Lower lobe of right lung (tissue), 2 donors: ENCODE results near the gene NRN1. TPM values are rescaled to one million over a fixed set of nuclear protein-coding genes. Genes with fewer than 3 reads are reported as not detected.
"Not testable (repeated sequence)": the region's sequence is repeated elsewhere in the genome, so short reads cannot be mapped to it uniquely, and the experiment has no call there.

Source experiments
- ATAC-seq, 2 donors: fragments of 200-7000 bp; cut with Tn5 transposase; one replicate each; pipeline ENCODE4 v1.9.1; 2020 to 2022; ENCODE audit warnings: mild to moderate bottlenecking in 2 of 2, moderate library complexity in 2 of 2
- DNase-seq: peaks from one replicate; pipeline ENCODE4 v3.0.0-alpha.2; 2020
- H3K27ac ChIP-seq: fragments of 200-600 bp; one replicate; pipeline ENCODE4 v1.8.0; 2022
- H3K27me3 ChIP-seq: fragments of 200-600 bp; one replicate; pipeline ENCODE4 v1.8.0; 2022; ENCODE audit warnings: low read depth
- H3K36me3 ChIP-seq: fragments of 200-600 bp; one replicate; pipeline ENCODE4 v1.8.0; 2022; ENCODE audit warnings: mild to moderate bottlenecking
- H3K4me1 ChIP-seq: fragments of 200-600 bp; one replicate; pipeline ENCODE4 v1.8.0; 2022
- H3K4me3 ChIP-seq: fragments of 200-600 bp; one replicate; pipeline ENCODE4 v1.8.0; 2022; ENCODE audit warnings: mild to moderate bottlenecking
- H3K9me3 ChIP-seq: fragments of 200-600 bp; one replicate; pipeline ENCODE4 v1.8.0; 2022
- intact Hi-C: fragments of 100-400 bp; cut with DNase I; formaldehyde crosslinking; loops from one replicate; pipeline ENCODE4 v1.11.0; 2022
- total RNA-seq: library from RNA; stranded (reverse); fragmentation: NEBNext Ultra II Directional; extraction: Animal tissue kit (Norgen Biotek cat#: 25700); gene quantifications from one replicate; pipeline ENCODE4 v1.2.1, GENCODE V29; 2021
- TF ChIP-seq, protein P1 (sequence below): fragments of 200-600 bp; IDR thresholded peaks from one replicate; pipeline ENCODE4 v1.8.0; 2022; ENCODE audit warnings: antibody characterized with exemption, mild to moderate bottlenecking
- donor health status: DM: no; HTN: yes; CAD: no; lungs with severe emphysema.

NRN1 gene
- total RNA-seq, 1 donor from 2014 or later, result 15.0 TPM

DNA sequence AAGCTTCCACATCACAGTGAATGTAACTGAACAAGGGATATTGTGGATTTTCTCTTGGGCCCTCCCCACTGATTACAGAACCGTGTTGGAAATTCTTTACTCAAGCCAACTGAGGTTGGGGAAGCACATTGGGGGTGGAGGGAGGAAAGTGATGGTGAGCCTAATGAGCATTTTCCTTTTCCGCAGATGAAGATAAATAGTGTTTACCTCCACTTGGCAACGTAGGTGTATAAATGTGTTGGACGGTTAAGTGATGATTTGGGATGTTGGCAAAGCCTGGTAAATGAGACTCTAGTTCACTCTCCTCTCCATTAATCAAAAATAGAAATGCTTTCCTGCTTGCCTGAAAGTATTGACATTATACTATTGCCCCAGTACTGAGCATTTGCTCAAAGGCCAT is 27.1 kb upstream of the NRN1 start:
- intact Hi-C loops, result no loop called here
- TF ChIP-seq, protein P1, sequence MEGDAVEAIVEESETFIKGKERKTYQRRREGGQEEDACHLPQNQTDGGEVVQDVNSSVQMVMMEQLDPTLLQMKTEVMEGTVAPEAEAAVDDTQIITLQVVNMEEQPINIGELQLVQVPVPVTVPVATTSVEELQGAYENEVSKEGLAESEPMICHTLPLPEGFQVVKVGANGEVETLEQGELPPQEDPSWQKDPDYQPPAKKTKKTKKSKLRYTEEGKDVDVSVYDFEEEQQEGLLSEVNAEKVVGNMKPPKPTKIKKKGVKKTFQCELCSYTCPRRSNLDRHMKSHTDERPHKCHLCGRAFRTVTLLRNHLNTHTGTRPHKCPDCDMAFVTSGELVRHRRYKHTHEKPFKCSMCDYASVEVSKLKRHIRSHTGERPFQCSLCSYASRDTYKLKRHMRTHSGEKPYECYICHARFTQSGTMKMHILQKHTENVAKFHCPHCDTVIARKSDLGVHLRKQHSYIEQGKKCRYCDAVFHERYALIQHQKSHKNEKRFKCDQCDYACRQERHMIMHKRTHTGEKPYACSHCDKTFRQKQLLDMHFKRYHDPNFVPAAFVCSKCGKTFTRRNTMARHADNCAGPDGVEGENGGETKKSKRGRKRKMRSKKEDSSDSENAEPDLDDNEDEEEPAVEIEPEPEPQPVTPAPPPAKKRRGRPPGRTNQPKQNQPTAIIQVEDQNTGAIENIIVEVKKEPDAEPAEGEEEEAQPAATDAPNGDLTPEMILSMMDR, result no peak
- no peak for ATAC-seq
- Histone ChIP-seq H3K27ac (no peak overlapping the region), H3K4me1 (no peaks in the 10 kb centered on the region), H3K27me3 (no peaks in the 10 kb centered on the region), H3K9me3 (no peaks in the 10 kb centered on the region), H3K36me3 (no peaks in the 10 kb centered on the region), H3K4me3 (no peak overlapping the region)
- no peak for DNase-seq

DNA sequence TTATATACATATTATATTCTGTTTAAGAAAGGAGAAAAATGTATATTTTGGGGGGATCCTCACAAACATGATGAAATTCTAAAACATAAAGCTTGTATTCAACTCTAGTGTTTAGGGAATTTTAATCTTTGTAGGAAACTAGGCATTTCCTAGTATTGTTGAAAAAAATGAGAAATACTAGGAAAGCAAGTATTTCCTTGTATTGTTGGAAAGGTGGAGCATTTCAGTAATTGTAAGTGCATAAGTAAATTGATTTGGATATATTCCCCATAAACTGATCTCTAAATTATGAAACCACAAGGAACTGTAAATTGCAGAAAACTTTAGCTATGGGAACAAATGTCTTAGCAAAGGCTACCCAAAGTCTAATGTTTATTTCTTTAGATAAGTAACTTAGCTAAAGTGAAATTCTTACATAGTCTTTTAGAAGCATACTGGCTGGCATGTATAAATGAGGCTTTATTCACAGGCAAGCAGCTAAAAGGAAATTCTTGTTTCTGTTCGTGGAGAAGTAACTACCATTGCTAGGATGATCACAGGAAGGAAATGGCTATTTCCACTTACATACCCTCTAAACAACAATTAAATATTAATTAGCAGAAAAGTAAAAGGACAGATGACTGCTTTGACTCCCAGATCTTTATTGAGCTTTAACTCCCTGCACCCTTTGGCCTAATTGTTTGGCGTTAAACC is 19.9 kb upstream of the NRN1 start:
- no peaks in the 10 kb centered on the region for H3K36me3 ChIP-seq
- ATAC-seq (no peak), DNase-seq (no peak)
- no peaks in the 10 kb centered on the region for H3K4me1 ChIP-seq
- H3K4me3 ChIP-seq, result no peak overlapping the region
- peaks cover 4% of the 10 kb centered on the region for H3K27me3 ChIP-seq
- no peaks in the 10 kb centered on the region for H3K9me3 ChIP-seq
- no peak overlapping the region for H3K27ac ChIP-seq
- TF ChIP-seq, protein P1, result no peak
- intact Hi-C loops, result no loop called here

DNA sequence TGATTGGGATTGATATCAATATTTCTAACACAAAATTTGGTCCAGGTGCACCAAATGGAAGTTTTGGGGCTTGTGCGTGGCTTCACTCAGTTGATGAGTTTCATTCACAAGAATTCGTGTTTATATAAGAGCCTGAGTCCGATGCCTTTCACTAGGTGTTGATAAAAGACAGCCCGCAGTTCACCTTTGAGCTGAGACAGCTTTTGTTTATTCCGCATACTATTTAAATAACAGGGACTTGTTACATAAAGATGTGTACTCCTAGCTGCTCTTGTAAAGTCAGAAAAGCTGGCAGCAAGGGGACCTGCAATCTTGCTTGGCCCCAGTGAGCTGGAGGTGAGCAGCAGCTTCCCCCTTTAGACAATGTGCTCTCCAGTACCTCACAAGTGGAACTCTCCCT is 19.0 kb upstream of the NRN1 start:
- Histone ChIP-seq H3K36me3 (no peaks in the 10 kb centered on the region), H3K9me3 (no peaks in the 10 kb centered on the region), H3K4me1 (no peaks in the 10 kb centered on the region), H3K27me3 (peaks cover 4% of the 10 kb centered on the region), H3K27ac (no peak overlapping the region), H3K4me3 (no peak overlapping the region)
- intact Hi-C loops, result no loop called here
- ATAC-seq (no peak), DNase-seq (no peak)
- TF ChIP-seq, protein P1, result no peak

DNA sequence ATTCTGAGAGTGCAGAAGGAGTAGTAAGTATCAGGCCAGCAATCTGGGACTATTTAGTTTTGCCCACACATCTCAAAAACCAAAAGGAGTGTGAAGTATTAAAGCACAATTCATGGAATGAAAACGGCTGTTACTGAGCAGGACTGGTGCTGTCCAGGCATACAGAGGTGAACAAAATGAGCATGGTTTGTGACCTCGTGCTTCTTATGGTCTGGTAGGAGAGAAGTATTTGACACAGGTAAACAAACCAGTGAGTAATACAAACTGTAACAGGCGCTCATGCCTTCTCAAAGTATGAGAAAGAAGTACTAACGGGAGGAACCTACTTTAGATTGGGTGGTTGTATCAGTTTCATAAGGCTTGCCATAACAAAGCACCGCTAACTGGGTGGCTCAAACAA is 17.5 kb upstream of the NRN1 start:
- Histone ChIP-seq H3K27ac (no peak overlapping the region), H3K9me3 (no peaks in the 10 kb centered on the region), H3K27me3 (peaks cover 11% of the 10 kb centered on the region), H3K36me3 (no peaks in the 10 kb centered on the region), H3K4me1 (no peaks in the 10 kb centered on the region), H3K4me3 (no peak overlapping the region)
- ATAC-seq (no peak), DNase-seq (no peak)
- intact Hi-C loops, result no loop called here
- TF ChIP-seq, protein P1, result no peak

DNA sequence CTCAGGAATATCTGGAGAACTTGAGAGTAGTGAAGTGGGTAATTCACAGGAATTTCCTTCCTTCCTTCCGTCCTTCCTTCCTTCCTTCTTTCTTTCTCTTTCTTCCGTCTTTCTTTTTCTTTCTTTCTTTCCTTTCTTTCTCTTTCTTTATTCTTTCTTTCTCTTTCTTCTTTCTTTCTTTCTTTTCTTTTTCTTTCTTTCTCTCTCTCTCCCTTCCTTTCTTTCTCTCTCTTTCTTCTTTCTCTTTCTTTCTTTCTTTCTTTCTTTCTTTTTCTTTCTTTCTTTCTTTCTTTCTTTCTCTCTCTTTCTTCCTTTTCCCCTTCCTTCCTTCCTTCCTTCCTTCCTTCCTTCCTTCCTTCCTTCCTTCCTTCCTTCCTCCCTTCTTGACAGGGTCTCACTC is 16.1 kb upstream of the NRN1 start:
- H3K4me3 ChIP-seq, H3K9me3 ChIP-seq, ATAC-seq, H3K4me1 ChIP-seq, DNase-seq, H3K27ac ChIP-seq, intact Hi-C loops, H3K36me3 ChIP-seq: not testable (repeated sequence)
- peaks cover 17% of the 10 kb centered on the region for H3K27me3 ChIP-seq

DNA sequence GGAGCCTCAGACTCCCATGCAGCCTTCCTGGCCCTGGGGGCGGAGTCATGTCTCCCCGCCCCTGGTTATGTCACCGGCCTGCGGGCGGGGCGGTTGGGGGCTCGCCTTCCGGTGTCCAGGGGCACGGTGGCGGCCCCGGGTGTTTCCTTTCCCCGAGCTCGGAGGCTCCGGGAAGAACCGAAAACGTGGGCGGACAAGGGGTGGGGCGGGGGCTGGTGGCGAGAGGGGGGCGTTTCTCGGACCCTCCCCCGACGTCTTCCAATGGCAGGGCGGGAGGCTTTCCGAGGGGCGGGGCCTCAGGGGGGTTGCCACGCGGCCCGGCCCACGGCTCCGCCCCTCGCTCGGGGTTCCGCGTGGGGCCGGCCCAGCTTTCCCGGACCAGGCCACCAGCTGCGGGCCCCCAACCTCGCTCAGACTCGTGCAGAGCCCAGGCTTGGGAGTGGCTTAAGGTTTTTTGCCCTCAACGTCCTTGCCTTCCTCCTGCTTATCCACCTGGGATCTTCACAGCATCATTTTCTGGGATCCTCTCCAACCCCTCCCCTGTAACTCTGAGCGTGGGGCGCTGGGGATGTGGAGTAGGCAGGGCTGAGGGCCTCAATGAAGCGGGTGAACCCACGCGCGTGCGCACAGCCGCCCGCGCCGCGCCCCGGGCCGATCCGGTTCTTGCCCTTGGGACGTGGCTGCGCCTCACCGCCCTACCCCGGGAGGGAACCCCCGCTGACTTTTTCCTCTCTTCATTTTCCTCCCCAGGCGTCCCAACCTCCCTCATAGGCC is 2.1 kb upstream of the NRN1 start:
- intact Hi-C loops, result no loop called here
- ATAC-seq (peak; percentile 86 to 91), DNase-seq (peak; percentile 83)
- Histone ChIP-seq H3K27ac (peak overlapping the region; percentile 53), H3K4me3 (peak overlapping the region; percentile 57), H3K9me3 (no peaks in the 10 kb centered on the region), H3K27me3 (peaks cover 66% of the 10 kb centered on the region), H3K36me3 (no peaks in the 10 kb centered on the region), H3K4me1 (peaks cover 28% of the 10 kb centered on the region)
- TF ChIP-seq, protein P1, result no peak
